SK-N-SH (cell line): ENCODE results near the gene AGTR1.
"Not testable (repeated sequence)": the region's sequence is repeated elsewhere in the genome, so short reads cannot be mapped to it uniquely, and the experiment has no call there.

ENCODE experiments used
- CTCF ChIP-seq: fragments of 200-600 bp; sonication (generic); IDR thresholded peaks from 2 replicates; pipeline ENCODE4 v1.6.1; 2017; ENCODE audit warnings: antibody characterized with exemption, mild to moderate bottlenecking, moderate library complexity
- EP300 ChIP-seq, 2 experiments: IDR thresholded peaks; 2 replicates each; pipeline versions ENCODE4 v1.4.0 to v1.6.1; 2012; ENCODE audit warnings: borderline replicate concordance in 1 of 2, low read depth in 1 of 2, low read length in 1 of 2
- TAF1 ChIP-seq: IDR thresholded peaks from 2 replicates; pipeline ENCODE4 v1.6.1; 2012; ENCODE audit warnings: low read depth, mild to moderate bottlenecking, low read length, moderate library complexity, borderline replicate concordance

GRCh38 chr3:148785026-148785425 lies 87.3 kb downstream of the AGTR1 start:
- TF ChIP-seq CTCF; TAF1; EP300 (IDR thresholded peaks at IDR 0.05; ENCODE audit: borderline replicate concordance in 1 of 2, low read depth in 1 of 2, low read length in 1 of 2): not testable (repeated sequence)
